ENCODE data around the gene BPGM.

Gene BPGM

DNA sequence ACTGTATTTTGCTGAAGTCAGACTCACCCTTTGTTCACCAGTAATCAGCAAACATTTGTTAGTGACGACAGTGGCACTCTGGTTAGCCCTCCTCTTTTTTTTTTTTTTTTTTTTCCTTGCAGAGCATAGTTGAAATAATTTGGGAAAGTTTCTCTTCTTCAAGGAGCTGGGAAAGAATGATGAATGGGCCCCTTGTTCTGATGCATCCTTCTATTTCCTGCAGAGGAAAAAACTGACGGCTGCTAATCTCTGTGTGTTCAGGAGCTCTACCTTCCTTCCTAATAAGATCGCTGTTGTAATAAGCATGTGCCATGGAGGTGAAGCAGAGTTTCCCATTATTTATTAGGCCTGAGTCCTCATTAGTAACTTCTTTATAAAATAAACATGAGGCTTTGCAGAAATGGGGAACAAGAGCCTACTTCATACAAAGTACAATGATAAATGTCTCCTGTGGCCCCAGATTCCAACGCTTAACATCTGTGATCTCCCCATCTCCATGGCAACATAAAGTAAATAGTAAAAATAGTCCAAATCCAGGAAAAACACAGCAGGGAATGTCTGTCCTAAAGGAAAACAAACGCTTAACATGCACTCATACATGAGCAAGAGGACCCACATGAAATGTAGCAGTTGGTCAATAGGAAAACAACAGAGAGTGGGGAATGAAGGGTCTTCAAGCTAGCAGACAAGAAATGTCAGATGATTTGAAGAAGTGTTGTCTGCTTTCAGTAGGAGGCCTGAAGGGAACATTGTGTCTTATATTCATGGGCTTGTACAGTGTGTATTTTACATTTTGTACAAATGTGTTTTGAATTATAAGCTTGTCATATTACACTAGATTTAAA, 73.7 kb downstream of the BPGM start:
- DNase-seq (ENCODE audit: low spot score) = no peak

- no peak for DNase-seq (ENCODE audit: low spot score)
Measured at GRCh38 chr7:134721171-134721570, 74.5 kb downstream of the BPGM start.

DNA sequence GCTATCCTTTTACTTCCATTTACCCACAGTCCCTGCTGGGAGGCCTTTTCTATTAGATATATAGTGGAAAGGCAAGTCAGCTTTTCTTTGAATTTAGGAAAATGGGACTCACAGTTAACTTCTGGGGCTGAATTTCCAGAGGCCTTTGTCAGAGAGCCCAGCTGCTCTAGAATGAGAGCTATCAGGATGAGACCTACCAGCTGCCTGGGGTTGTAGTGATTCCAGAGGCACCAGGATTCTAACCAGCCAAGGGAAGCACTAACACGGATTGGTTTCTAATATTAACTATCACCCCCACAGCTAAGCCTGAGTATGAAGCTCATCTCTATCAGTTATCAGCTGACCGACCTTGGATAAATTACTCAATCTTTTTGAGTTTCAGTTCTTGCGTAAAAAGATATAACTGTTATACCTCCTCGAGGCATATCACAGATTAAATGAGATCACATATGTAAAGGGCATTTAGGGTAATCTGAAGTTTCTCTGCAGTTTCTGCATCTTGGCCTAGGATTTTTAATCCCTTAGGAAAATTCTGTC, 76.2 kb downstream of the BPGM start:
- DNase-seq (ENCODE audit: low spot score) = no peak

- DNase-seq (ENCODE audit: low spot score) = no peak
Measured at GRCh38 chr7:134723892-134724291, 77.2 kb downstream of the BPGM start.

- no peak for DNase-seq (ENCODE audit: low spot score)
Measured at GRCh38 chr7:134724606-134725005, 78.0 kb downstream of the BPGM start.

DNA sequence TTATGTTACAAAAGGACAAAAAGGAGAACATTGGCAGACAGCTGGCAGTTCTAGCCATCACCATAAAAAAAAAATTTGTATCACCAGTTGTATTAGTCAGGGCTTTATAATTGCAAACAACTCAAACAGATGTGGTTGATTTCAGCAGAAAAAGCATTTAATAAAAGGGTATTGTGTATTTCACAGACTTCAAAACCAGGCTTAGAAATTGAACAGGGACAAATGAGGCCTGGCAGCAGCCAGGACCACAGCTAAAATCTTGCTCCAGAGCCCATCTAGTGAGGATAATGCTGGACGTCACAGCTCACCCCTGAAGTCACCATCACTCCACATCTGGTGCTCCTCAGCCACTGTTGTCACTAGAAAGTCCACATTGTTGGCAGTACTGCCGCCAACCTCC, 79.9 kb downstream of the BPGM start:
- DNase-seq (ENCODE audit: low spot score) = no peak

- no peak for DNase-seq (ENCODE audit: low spot score)
Measured at GRCh38 chr7:134727711-134728110, 81.1 kb downstream of the BPGM start.
